ENCODE measurements around the gene PROX2.

DNA sequence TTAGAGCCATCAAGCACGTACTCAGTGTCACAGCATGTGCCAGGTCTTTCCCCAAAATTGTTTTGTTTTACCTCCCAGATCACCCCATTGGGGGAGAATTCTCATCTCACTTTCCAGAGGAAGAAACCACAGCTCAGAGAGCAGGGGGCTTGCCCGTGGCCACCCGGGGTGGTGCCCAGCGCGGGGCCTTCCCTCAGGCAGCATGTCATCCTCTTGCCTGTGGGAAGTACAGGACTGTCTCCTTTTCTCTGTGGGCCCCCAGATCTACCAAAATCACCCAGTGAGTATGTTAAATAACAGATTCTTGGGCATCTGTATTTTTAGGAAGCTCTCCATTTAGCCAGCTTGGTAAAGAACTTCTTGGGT lies 41.2 kb upstream of the PROX2 start:
- TF ChIP-seq POLR2A (IDR thresholded peaks at IDR 0.05; ENCODE audit: low read depth, low read length): no peak
- no peak for TF ChIP-seq TAF1 (IDR thresholded peaks at IDR 0.05; ENCODE audit: low read depth, low read length)
- no peak for TF ChIP-seq PAX5 (IDR thresholded peaks at IDR 0.05; ENCODE audit: insufficient read depth, low read length, severe bottlenecking)

Data from GM12891 (cell line).